K562 (cell line): Measurements from ENCODE around the gene RNF32. TPM values are rescaled to one million over a fixed set of nuclear protein-coding genes. Genes with fewer than 3 reads are reported as not detected.
A peak's percentile ranks its signal among the peaks of the same experiment; 100 is the strongest.

Experiments
- ASH1L ChIP-seq: fragments of 450-650 bp; IDR thresholded peaks from 2 replicates; pipeline ENCODE4 v1.6.1; 2018; ENCODE audit warnings: borderline replicate concordance, mild to moderate bottlenecking, low read depth; ENCODE audit not compliant: partially characterized antibody
- EHMT2 ChIP-seq: fragments of 450-650 bp; IDR thresholded peaks from 2 replicates; pipeline ENCODE4 v1.6.1; 2018; ENCODE audit warnings: antibody characterized with exemption
- GABPA ChIP-seq: fragments of 200-800 bp; sonication (Bioruptor generic); conservative IDR thresholded peaks from 2 replicates; pipeline ENCODE4 v1.6.1; 2016; ENCODE audit warnings: low read depth, missing genetic modification characterization, missing compliant biosample characterization
- GTF2A2 ChIP-seq: IDR thresholded peaks from 2 replicates; pipeline ENCODE4 v1.6.1; 2016; ENCODE audit warnings: mild to moderate bottlenecking, missing genetic modification characterization, missing compliant biosample characterization
- GTF2F1 ChIP-seq: IDR thresholded peaks from 2 replicates; pipeline ENCODE4 v1.6.1; 2011; ENCODE audit warnings: low read depth, low read length, improper control_type of control experiment
- HMG20B ChIP-seq: fragments of 250-450 bp; sonication (Bioruptor Pico); IDR thresholded peaks from 2 replicates; pipeline ENCODE4 v1.5.0; 2021; ENCODE audit warnings: mild to moderate bottlenecking
- ILF3 ChIP-seq: fragments of 450-650 bp; IDR thresholded peaks from 2 replicates; pipeline ENCODE4 v1.6.1; 2018; ENCODE audit warnings: antibody characterized with exemption, mild to moderate bottlenecking, moderate library complexity, borderline replicate concordance
- MYNN ChIP-seq, 2 experiments: sonication (generic); formaldehyde crosslinking in 1 of 2; IDR thresholded peaks; 2 replicates each; pipeline versions ENCODE4 v1.5.0 to v1.6.1; 2016 to 2020; ENCODE audit warnings: antibody characterized with exemption in 1 of 2, missing genetic modification reagents in 1 of 2
- NEUROD1 ChIP-seq: fragments of 150-350 bp; IDR thresholded peaks from 2 replicates; pipeline ENCODE4 v1.6.1; 2014; ENCODE audit warnings: borderline replicate concordance, low read length, low read depth; ENCODE audit not compliant: partially characterized antibody
- NFXL1 ChIP-seq: fragments of 450-650 bp; formaldehyde crosslinking; IDR thresholded peaks from 2 replicates; pipeline ENCODE4 v1.4.0; 2021; ENCODE audit warnings: mild to moderate bottlenecking
- NR4A1 ChIP-seq, 2 experiments: fragments of 250-450 bp in 1 of 2; fragments of 450-650 bp in 1 of 2; sonication (Bioruptor Pico) in 1 of 2; IDR thresholded peaks; 2 replicates each; pipeline versions ENCODE4 v1.4.0 to v1.6.1; 2016 to 2020; ENCODE audit warnings: mild to moderate bottlenecking in 2 of 2, missing compliant biosample characterization in 1 of 2, missing genetic modification characterization in 1 of 2, moderate library complexity in 1 of 2
- SP2 ChIP-seq: IDR thresholded peaks from 2 replicates; pipeline ENCODE4 v1.6.1; 2011; ENCODE audit warnings: mild to moderate bottlenecking, low read depth, low read length, moderate library complexity; ENCODE audit not compliant: poor library complexity, severe bottlenecking; ENCODE audit errors: extremely low read depth
- ZFP1 ChIP-seq: fragments of 450-650 bp; formaldehyde crosslinking; IDR thresholded peaks from 2 replicates; pipeline ENCODE4 v1.4.0; 2020; ENCODE audit warnings: mild to moderate bottlenecking, mixed read lengths
- ZNF253 ChIP-seq: fragments of 250-450 bp; sonication (Bioruptor Pico); conservative IDR thresholded peaks from 2 replicates; pipeline ENCODE4 v1.6.1; 2021; ENCODE audit warnings: mild to moderate bottlenecking
- polyA plus RNA-seq, 8 experiments: library from polyadenylated mRNA; depleted of rRNA in 4 of 8; stranded (reverse) in 5 of 8; unstranded in 3 of 8; fragments of >200 nt; fragmentation: Nextera tagmentation in 2 of 8; fragmentation: Illumina TruSeq in 1 of 8; extraction: Ambion mirVana in 2 of 8; extraction: Trizol in 1 of 8; gene quantifications; 2 replicates each; pipeline versions ENCODE4 v1.2.1 to v1.2.3, GENCODE V29; 2011 to 2014; ENCODE audit warnings: inconsistent platforms in 1 of 8, missing spikeins in 1 of 8
- total RNA-seq, 7 experiments: library from RNA; depleted of rRNA in 6 of 7; stranded (reverse); fragments of >200 nt in 6 of 7; fragmentation: Illumina TruSeq in 2 of 7; extraction: Trizol in 2 of 7; gene quantifications; 2 replicates each; pipeline versions ENCODE4 v1.2.1 to v1.2.3, GENCODE V29; 2011 to 2021; ENCODE audit warnings: low replicate concordance in 1 of 7
- TF ChIP-seq, protein P1 (sequence below): sonication (generic); formaldehyde crosslinking; IDR thresholded peaks from 2 replicates; pipeline ENCODE4 v1.8.1; 2023; ENCODE audit warnings: mild to moderate bottlenecking, missing genetic modification reagents
- TF ChIP-seq, protein P2 (sequence below): fragments of 150-350 bp; IDR thresholded peaks from 2 replicates; pipeline ENCODE4 v1.6.1; 2014; ENCODE audit warnings: low read depth, mild to moderate bottlenecking, low read length, borderline replicate concordance
- TF ChIP-seq, protein P3 (sequence below): fragments of 250-450 bp; sonication (Bioruptor Pico); IDR thresholded peaks from 2 replicates; pipeline ENCODE4 v1.4.0; 2020; ENCODE audit warnings: mild to moderate bottlenecking, moderate library complexity
- TF ChIP-seq, protein P4 (sequence below): fragments of 250-450 bp; sonication (Bioruptor Pico); IDR thresholded peaks from 2 replicates; pipeline ENCODE4 v1.5.0; 2020; ENCODE audit warnings: mild to moderate bottlenecking

The RNF32 gene
- total and polyA plus RNA-seq, 9 of the 15 experiments (the other 6 are each of a cell fraction or from before 2014, with no cell fraction given) = 2.6 to 7.0 (median 4.6) TPM

DNA sequence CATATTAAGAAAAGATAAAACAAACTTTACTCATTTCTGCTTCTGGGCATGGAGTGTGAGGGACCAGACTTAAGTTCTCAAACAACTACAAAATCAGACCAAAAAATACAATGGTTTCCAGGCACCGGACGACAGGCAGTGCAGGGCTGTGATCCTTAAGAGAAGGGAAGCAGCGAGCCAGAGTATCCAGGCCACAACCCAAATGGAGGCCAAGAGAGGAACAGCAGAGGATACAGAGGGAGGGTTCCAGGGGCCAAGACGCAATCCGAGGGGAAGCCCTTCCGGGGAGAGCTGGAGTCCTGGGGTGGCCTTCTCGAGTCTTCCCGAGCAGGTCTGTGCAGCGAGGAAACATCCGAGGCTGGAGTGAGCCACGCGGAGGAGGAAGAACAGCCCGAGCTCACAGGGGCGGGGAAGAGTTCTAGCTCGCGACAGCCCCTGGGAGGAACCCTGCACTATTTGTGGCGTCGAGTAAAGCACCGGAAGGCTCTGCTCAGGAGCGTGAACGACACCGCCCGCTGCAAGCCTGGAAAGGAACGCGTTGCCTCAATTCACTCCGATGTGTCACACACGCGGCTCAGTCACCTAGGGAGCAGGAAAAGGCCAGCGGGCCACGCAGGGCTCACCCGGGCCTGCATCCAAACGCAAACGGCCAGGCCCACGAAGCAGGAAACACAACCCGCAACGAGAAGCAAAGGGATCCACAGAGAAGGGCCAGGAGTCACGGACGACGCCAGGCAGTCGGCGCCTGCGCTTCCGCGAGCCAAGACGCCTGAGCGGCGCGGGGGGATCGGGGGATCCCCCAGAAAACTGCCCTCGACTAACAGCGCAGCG, 933 bp upstream of the RNF32 start (continued):
- no peak for TF ChIP-seq MYNN (IDR thresholded peaks at IDR 0.05)
- no peak for TF ChIP-seq MYNN (CRISPR knock-in tag; IDR thresholded peaks at IDR 0.05)
- peak; percentile 50 for TF ChIP-seq ASH1L
- no peak for TF ChIP-seq NEUROD1
- TF ChIP-seq, protein P1, sequence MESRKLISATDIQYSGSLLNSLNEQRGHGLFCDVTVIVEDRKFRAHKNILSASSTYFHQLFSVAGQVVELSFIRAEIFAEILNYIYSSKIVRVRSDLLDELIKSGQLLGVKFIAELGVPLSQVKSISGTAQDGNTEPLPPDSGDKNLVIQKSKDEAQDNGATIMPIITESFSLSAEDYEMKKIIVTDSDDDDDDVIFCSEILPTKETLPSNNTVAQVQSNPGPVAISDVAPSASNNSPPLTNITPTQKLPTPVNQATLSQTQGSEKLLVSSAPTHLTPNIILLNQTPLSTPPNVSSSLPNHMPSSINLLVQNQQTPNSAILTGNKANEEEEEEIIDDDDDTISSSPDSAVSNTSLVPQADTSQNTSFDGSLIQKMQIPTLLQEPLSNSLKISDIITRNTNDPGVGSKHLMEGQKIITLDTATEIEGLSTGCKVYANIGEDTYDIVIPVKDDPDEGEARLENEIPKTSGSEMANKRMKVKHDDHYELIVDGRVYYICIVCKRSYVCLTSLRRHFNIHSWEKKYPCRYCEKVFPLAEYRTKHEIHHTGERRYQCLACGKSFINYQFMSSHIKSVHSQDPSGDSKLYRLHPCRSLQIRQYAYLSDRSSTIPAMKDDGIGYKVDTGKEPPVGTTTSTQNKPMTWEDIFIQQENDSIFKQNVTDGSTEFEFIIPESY (CRISPR knock-in tag) = peak; percentile 98
- TF ChIP-seq GABPA = peak; percentile 75
- TF ChIP-seq, protein P2, sequence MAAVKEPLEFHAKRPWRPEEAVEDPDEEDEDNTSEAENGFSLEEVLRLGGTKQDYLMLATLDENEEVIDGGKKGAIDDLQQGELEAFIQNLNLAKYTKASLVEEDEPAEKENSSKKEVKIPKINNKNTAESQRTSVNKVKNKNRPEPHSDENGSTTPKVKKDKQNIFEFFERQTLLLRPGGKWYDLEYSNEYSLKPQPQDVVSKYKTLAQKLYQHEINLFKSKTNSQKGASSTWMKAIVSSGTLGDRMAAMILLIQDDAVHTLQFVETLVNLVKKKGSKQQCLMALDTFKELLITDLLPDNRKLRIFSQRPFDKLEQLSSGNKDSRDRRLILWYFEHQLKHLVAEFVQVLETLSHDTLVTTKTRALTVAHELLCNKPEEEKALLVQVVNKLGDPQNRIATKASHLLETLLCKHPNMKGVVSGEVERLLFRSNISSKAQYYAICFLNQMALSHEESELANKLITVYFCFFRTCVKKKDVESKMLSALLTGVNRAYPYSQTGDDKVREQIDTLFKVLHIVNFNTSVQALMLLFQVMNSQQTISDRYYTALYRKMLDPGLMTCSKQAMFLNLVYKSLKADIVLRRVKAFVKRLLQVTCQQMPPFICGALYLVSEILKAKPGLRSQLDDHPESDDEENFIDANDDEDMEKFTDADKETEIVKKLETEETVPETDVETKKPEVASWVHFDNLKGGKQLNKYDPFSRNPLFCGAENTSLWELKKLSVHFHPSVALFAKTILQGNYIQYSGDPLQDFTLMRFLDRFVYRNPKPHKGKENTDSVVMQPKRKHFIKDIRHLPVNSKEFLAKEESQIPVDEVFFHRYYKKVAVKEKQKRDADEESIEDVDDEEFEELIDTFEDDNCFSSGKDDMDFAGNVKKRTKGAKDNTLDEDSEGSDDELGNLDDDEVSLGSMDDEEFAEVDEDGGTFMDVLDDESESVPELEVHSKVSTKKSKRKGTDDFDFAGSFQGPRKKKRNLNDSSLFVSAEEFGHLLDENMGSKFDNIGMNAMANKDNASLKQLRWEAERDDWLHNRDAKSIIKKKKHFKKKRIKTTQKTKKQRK = no peak
- TF ChIP-seq GTF2F1 = no peak
- TF ChIP-seq EHMT2 = no peak
- TF ChIP-seq, protein P3, sequence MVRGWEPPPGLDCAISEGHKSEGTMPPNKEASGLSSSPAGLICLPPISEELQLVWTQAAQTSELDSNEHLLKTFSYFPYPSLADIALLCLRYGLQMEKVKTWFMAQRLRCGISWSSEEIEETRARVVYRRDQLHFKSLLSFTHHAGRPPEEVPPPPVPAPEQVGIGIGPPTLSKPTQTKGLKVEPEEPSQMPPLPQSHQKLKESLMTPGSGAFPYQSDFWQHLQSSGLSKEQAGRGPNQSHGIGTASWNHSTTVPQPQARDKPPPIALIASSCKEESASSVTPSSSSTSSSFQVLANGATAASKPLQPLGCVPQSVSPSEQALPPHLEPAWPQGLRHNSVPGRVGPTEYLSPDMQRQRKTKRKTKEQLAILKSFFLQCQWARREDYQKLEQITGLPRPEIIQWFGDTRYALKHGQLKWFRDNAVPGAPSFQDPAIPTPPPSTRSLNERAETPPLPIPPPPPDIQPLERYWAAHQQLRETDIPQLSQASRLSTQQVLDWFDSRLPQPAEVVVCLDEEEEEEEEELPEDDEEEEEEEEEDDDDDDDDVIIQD = no peak
- TF ChIP-seq GTF2A2 (tag) = 0 out of 2 replicates have a peak, but pooled peaks have one; percentile 55
- TF ChIP-seq NR4A1 (CRISPR knock-in tag; IDR thresholded peaks at IDR 0.05) = no peak
- no peak; the same call in 1 of the 2 replicates for TF ChIP-seq NR4A1 (tag; IDR thresholded peaks at IDR 0.05)
- no peak for TF ChIP-seq ZFP1 (CRISPR knock-in tag)
- no peak for TF ChIP-seq ILF3
- TF ChIP-seq HMG20B (CRISPR knock-in tag) = no peak
- no peak for TF ChIP-seq SP2
- TF ChIP-seq NFXL1 (CRISPR knock-in tag) = no peak
- TF ChIP-seq ZNF253 = no peak
- TF ChIP-seq, protein P4, sequence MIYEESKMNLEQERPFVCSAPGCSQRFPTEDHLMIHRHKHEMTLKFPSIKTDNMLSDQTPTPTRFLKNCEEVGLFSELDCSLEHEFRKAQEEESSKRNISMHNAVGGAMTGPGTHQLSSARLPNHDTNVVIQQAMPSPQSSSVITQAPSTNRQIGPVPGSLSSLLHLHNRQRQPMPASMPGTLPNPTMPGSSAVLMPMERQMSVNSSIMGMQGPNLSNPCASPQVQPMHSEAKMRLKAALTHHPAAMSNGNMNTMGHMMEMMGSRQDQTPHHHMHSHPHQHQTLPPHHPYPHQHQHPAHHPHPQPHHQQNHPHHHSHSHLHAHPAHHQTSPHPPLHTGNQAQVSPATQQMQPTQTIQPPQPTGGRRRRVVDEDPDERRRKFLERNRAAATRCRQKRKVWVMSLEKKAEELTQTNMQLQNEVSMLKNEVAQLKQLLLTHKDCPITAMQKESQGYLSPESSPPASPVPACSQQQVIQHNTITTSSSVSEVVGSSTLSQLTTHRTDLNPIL = no peak
